ENCODE measurements around the gene LGI1.
"Not testable (repeated sequence)": the region's sequence is repeated elsewhere in the genome, so short reads cannot be mapped to it uniquely, and the experiment has no call there.

LGI1 gene

DNA sequence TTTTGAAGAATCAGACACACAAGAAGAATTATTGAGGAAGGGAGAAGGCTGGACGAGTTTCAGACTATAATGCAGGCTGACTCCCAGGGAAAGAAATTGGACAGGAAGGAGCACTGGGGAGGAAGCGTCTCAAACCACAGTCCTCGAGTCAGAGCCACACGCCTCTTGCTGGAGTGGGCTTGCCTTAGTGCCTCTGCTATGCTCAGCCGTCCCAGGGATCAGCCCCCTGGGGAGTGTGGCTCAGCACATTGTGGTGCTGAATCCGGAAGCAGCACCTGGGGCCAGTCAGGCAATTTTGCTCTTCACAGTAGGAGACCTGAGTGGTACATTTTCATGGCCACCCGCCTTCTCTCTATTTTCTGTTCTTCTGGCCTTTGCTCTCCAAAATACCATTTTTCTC lies 68.6 kb downstream of the LGI1 start:
- H3K9me3 ChIP-seq (ENCODE audit: insufficient read depth, low read depth, low read length) = no peaks in the 10 kb centered on the region

DNA sequence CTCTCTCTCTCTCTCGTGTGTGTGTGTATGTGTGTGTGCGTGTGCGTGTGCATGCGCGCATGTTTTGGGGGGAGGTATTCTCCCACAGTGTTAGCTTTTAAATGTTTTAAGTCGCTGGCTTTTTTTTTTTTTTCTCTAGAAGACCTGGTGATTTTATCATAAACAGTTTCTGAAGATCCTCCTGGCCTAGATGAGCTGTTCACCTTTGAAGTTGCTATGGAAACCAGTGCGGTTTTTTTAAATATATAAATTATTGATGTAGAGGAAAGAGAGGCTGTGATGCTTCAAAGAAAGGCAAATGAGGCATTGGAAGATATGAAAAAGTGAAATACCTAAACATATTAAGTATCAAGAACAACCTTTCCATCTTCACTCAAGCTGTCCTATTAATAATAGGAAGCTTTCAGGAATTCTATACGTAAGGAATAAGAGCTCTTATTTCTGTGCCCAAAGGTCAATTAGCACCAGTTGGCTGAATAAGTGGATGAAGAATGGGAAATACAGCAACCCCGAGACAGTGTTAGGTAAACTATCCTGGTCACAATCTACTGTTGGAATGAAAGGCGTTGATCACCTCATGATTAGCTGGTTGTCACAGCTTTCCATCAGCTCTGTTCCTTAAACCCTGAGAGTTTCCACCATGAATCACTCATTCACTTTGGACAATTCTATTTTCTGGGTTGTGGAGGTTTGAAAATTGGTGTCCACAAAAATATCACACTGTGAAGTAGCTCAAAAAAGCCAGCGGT lies 69.5 kb downstream of the LGI1 start:
- WGBS = 94% methylated on average over 10 of the region's 11 CpGs
- Histone ChIP-seq H3K27ac (ENCODE audit: low read depth, low read length) (no peak overlapping the region), H3K9ac (ENCODE audit: low read depth, low read length) (no peak overlapping the region), H3K4me1 (ENCODE audit: insufficient read depth, low read length) (peaks cover 8% of the 10 kb centered on the region), H3K4me3 (ENCODE audit: low read length) (no peak overlapping the region), H3K27me3 (ENCODE audit: insufficient read depth, low read length) (peaks cover 51% of the 10 kb centered on the region), H3K36me3 (ENCODE audit: insufficient read depth, low read length) (no peaks in the 10 kb centered on the region), H3K9me3 (ENCODE audit: insufficient read depth, low read depth, low read length) (no peaks in the 10 kb centered on the region)

More for the DNA sequence above, 68.6 kb downstream of the LGI1 start:
- H3K4me1 ChIP-seq (ENCODE audit: insufficient read depth, low read length) = peaks cover 8% of the 10 kb centered on the region
- peaks cover 44% of the 10 kb centered on the region for H3K27me3 ChIP-seq (ENCODE audit: insufficient read depth, low read length)
- no peak overlapping the region for H3K9ac ChIP-seq (ENCODE audit: low read depth, low read length)
- H3K36me3 ChIP-seq (ENCODE audit: insufficient read depth, low read length) = no peaks in the 10 kb centered on the region
- 40% methylated on average over 7 of the region's 7 CpGs for WGBS
- H3K4me3 ChIP-seq (ENCODE audit: low read length) = no peak overlapping the region
- H3K27ac ChIP-seq (ENCODE audit: low read depth, low read length) = no peak overlapping the region

DNA sequence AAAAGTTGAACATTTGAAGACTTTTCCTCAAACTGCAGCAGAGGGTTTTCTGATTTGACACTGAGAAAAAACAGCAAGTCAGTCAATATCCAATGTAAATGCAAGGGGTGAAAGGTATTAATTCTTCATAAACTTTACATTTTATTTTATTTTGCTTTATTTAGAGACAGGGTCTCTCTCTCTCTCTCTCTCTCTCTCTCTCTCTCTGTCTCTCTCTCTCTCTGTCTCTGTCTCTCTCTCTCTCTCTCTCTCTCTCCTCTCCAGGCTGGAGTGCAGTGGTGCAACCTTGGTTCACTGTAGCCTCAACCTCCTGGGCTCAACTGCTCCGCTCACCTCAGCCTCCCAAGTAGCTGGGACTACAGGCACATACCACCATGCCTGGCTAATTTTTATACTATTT lies 73.3 kb downstream of the LGI1 start:
- not testable (repeated sequence) for H3K4me1 ChIP-seq (ENCODE audit: insufficient read depth, low read length); H3K9ac ChIP-seq (ENCODE audit: low read depth, low read length); H3K36me3 ChIP-seq (ENCODE audit: insufficient read depth, low read length); H3K27ac ChIP-seq (ENCODE audit: low read depth, low read length); H3K4me3 ChIP-seq (ENCODE audit: low read length)
- Histone ChIP-seq H3K9me3 (ENCODE audit: insufficient read depth, low read depth, low read length) (peaks cover 11% of the 10 kb centered on the region), H3K27me3 (ENCODE audit: insufficient read depth, low read length) (peaks cover 64% of the 10 kb centered on the region)
- 94% methylated on average over 1 of the region's 1 CpG for WGBS

DNA sequence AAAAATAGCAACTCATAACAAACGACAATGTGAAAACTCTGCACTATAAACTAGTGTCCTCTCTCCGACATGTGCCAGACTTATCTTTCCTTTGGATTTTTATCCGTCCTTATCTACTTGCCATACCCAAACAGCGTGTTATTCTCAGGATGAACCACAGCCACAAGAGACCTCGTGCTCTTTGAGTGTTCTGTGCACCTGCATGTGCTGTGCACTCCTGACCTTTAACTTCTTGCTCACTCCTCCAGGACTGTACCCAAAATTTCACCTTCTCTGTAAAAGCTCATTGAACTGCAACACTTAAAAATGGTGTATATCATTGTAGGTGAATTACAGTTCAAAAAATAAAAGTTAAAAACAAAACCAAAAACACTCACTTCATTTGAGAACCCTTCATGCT lies 78.0 kb downstream of the LGI1 start:
- no peaks in the 10 kb centered on the region for H3K36me3 ChIP-seq (ENCODE audit: insufficient read depth, low read length)
- no peak overlapping the region for H3K4me3 ChIP-seq (ENCODE audit: low read length)
- H3K27ac ChIP-seq (ENCODE audit: low read depth, low read length) = no peak overlapping the region
- H3K4me1 ChIP-seq (ENCODE audit: insufficient read depth, low read length) = no peaks in the 10 kb centered on the region
- peaks cover 11% of the 10 kb centered on the region for H3K9me3 ChIP-seq (ENCODE audit: insufficient read depth, low read depth, low read length)
- WGBS = 69% methylated on average over 5 of the region's 5 CpGs
- no peak overlapping the region for H3K9ac ChIP-seq (ENCODE audit: low read depth, low read length)
- H3K27me3 ChIP-seq (ENCODE audit: insufficient read depth, low read length) = peaks cover 75% of the 10 kb centered on the region

DNA sequence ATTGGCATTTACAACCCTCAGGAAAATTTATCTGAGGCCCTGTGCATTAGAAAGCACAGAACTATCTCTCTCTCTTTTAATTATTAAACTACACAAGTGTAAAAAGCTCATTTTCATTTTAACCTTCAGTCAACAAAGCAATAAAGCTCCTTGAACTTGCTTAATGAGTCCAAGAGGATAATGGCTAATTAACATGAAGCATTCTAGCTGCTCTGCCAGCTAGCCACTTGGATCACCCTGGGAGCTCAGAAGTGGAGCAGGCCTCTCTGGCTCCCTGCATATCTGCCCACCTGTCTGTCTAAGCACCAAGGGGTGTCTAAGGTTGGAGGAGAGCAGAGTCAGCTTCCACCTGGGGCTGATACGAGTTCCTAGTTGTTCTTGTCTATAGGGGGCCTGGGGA lies 80.1 kb downstream of the LGI1 start:
- Histone ChIP-seq H3K27me3 (ENCODE audit: insufficient read depth, low read length) (peaks cover 81% of the 10 kb centered on the region), H3K4me1 (ENCODE audit: insufficient read depth, low read length) (peaks cover 7% of the 10 kb centered on the region; the same call in 1 of the 2 replicates)
- WGBS = 79% methylated on average over 1 of the region's 1 CpG

DNA sequence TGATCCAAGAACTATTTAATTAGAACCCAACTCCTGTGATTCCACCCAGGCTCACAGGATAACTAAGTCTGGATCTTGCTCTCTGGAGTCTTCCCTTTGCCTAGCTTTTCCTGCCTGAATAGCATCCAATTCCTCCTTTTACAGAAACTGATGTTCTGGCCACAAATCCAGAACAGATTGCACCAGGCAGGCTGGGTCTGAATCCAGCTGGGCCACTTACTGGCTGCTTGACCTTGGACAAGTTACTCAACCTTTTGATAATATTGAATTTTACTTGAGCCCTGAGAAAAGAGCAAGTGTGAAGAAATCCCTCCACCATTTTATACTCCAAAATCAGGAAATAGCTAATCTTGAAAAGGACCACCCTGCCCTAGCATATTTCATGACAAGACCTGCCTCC lies 80.5 kb downstream of the LGI1 start:
- Histone ChIP-seq H3K27ac (ENCODE audit: low read depth, low read length) (no peak overlapping the region), H3K9ac (ENCODE audit: low read depth, low read length) (no peak overlapping the region), H3K27me3 (ENCODE audit: insufficient read depth, low read length) (peaks cover 85% of the 10 kb centered on the region), H3K9me3 (ENCODE audit: insufficient read depth, low read depth, low read length) (peaks cover 8% of the 10 kb centered on the region), H3K4me3 (ENCODE audit: low read length) (no peak overlapping the region), H3K36me3 (ENCODE audit: insufficient read depth, low read length) (no peaks in the 10 kb centered on the region), H3K4me1 (ENCODE audit: insufficient read depth, low read length) (peaks cover 8% of the 10 kb centered on the region; the same call in 1 of the 2 replicates)

More for the DNA sequence above, 80.1 kb downstream of the LGI1 start:
- H3K27ac ChIP-seq (ENCODE audit: low read depth, low read length) = no peak overlapping the region
- peaks cover 11% of the 10 kb centered on the region for H3K9me3 ChIP-seq (ENCODE audit: insufficient read depth, low read depth, low read length)
- no peaks in the 10 kb centered on the region for H3K36me3 ChIP-seq (ENCODE audit: insufficient read depth, low read length)
- H3K4me3 ChIP-seq (ENCODE audit: low read length) = no peak overlapping the region
- H3K9ac ChIP-seq (ENCODE audit: low read depth, low read length) = no peak overlapping the region

DNA sequence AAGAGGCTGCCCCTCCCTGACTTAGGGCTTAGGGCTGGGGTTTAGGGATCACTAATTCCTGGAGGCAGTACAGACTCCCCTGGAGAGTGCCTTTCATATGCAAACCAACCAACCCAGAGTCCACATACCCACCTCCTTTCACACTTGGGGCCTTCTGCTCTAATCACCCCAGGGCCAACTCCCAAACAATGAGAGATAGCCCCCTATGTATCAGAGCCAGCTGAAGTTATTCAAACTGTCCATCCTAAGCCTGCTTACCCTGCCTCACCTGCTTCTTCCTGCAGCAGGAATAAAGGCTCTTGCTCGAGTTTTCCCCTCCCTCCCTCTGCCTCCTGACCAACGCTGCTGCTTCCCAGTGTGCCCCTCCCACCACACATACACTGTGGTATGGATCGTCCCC lies 84.2 kb downstream of the LGI1 start:
- H3K27ac ChIP-seq (ENCODE audit: low read depth, low read length) = no peak overlapping the region
- peaks cover 95% of the 10 kb centered on the region for H3K27me3 ChIP-seq (ENCODE audit: insufficient read depth, low read length)

DNA sequence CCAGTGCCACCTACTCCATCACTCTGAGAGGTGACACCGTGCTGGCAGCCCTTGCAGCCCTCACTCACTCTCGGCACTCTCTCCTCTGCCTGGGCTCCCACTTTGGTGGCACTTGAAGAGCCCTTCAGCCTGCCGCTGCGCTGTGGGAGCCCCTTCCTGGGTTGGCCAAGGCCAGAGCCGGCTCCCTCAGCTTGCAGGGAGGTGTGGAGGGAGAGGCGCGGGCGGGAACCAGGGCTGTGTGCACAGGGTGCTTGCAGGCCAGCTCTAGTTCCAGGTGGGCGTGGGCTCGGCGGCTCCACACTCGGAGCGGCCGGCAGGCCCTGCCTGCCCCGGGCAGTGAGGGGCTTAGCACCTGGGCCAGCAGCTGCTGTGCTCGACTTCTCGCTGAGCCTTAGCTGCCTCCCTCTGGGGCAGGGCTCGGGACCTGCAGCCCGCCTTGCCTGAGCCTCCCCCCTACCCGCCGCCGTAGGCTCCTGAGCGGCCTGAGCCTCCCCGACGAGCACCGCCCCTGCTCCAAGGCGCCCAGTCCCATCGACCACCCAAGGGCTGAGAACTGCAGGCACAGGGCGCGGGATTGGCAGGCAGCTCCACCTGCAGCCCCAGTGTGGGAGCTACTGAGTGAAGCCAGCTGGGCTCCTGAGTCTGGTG lies 87.4 kb downstream of the LGI1 start:
- Histone ChIP-seq H3K4me3 (ENCODE audit: low read length) (no peak overlapping the region), H3K9me3 (ENCODE audit: insufficient read depth, low read depth, low read length) (peaks cover 19% of the 10 kb centered on the region), H3K9ac (ENCODE audit: low read depth, low read length) (no peak overlapping the region), H3K36me3 (ENCODE audit: insufficient read depth, low read length) (no peaks in the 10 kb centered on the region), H3K27me3 (ENCODE audit: insufficient read depth, low read length) (peaks cover 89% of the 10 kb centered on the region), H3K4me1 (ENCODE audit: insufficient read depth, low read length) (peaks cover 21% of the 10 kb centered on the region; the same call in 1 of the 2 replicates), H3K27ac (ENCODE audit: low read depth, low read length) (no peak overlapping the region)
- 96% methylated on average over 30 of the region's 30 CpGs for WGBS

More for the DNA sequence above, 84.2 kb downstream of the LGI1 start:
- Histone ChIP-seq H3K36me3 (ENCODE audit: insufficient read depth, low read length) (no peaks in the 10 kb centered on the region), H3K9me3 (ENCODE audit: insufficient read depth, low read depth, low read length) (peaks cover 14% of the 10 kb centered on the region; the same call in 1 of the 2 replicates), H3K9ac (ENCODE audit: low read depth, low read length) (no peak overlapping the region), H3K4me3 (ENCODE audit: low read length) (no peak overlapping the region), H3K4me1 (ENCODE audit: insufficient read depth, low read length) (peaks cover 8% of the 10 kb centered on the region; the same call in 1 of the 2 replicates)
- 3% methylated on average over 3 of the region's 3 CpGs for WGBS
